ENCODE data around the gene ASPSCR1.

GRCh38 chr17:82016061-82016874 lies 38.8 kb downstream of the ASPSCR1 start:
- no peak for TF ChIP-seq PAX8 (CRISPR knock-in tag; IDR thresholded peaks at IDR 0.05; ENCODE audit: borderline replicate concordance)
- no peak for TF ChIP-seq THAP8 (CRISPR knock-in tag; IDR thresholded peaks at IDR 0.05; ENCODE audit: borderline replicate concordance)
- no peak for TF ChIP-seq ZKSCAN1 (IDR thresholded peaks at IDR 0.05; ENCODE audit: low read length)
- TF ChIP-seq CTCF (CRISPR knock-in tag; IDR thresholded peaks at IDR 0.05) = no peak
- TF ChIP-seq ZFY (CRISPR knock-in tag; IDR thresholded peaks at IDR 0.05) = no peak
- no peak for TF ChIP-seq POLR2A (IDR thresholded peaks at IDR 0.05; ENCODE audit: insufficient read depth in 1 of 2, low read depth in 2 of 2, low read length in 2 of 2)
- TF ChIP-seq ZBTB44 (CRISPR knock-in tag; IDR thresholded peaks at IDR 0.05) = no peak
